K562 (cell line): ENCODE measurements around the gene UNC5C. TPM values are rescaled to one million over a fixed set of nuclear protein-coding genes. Genes with fewer than 3 reads are reported as not detected.

ENCODE experiments used
- ARNT ChIP-seq, 2 experiments: fragments of 450-650 bp; IDR thresholded peaks; 2 replicates each; pipeline ENCODE4 v1.6.1; 2016; ENCODE audit warnings: mild to moderate bottlenecking in 1 of 2
- BDP1 ChIP-seq: IDR thresholded peaks from 3 replicates; pipeline ENCODE4 v1.6.1; 2011; ENCODE audit not compliant: insufficient read length, insufficient read depth
- CTBP1 ChIP-seq: fragments of 450-650 bp; IDR thresholded peaks from 2 replicates; pipeline ENCODE4 v1.6.1; 2016; ENCODE audit warnings: borderline replicate concordance
- CTCFL ChIP-seq: IDR thresholded peaks from 2 replicates; pipeline ENCODE4 v1.6.1; 2011; ENCODE audit warnings: borderline replicate concordance, low read depth, mild to moderate bottlenecking, moderate library complexity, low read length; ENCODE audit not compliant: insufficient read depth, poor library complexity, severe bottlenecking
- EP400 ChIP-seq: fragments of 450-650 bp; IDR thresholded peaks from 2 replicates; pipeline ENCODE4 v1.6.1; 2017; ENCODE audit warnings: antibody characterized with exemption, mild to moderate bottlenecking, moderate library complexity
- HDAC2 ChIP-seq: fragments of 450-650 bp; IDR thresholded peaks from 2 replicates; pipeline ENCODE4 v1.6.1; 2016; ENCODE audit warnings: mild to moderate bottlenecking
- HIVEP1 ChIP-seq: fragments of 250-450 bp; sonication (Bioruptor Pico); IDR thresholded peaks from 2 replicates; pipeline ENCODE4 v1.4.0; 2020; ENCODE audit warnings: mild to moderate bottlenecking
- IFI16 ChIP-seq: fragments of 250-450 bp; sonication (Bioruptor Pico); IDR thresholded peaks from 2 replicates; pipeline ENCODE4 v2.1.2; 2022; ENCODE audit warnings: mild to moderate bottlenecking, inconsistent platforms
- L3MBTL2 ChIP-seq: fragments of 450-650 bp; IDR thresholded peaks from 2 replicates; pipeline ENCODE4 v1.6.1; 2016; ENCODE audit warnings: mild to moderate bottlenecking, moderate library complexity
- MBD2 ChIP-seq: sonication (generic); IDR thresholded peaks from 2 replicates; pipeline ENCODE4 v1.6.1; 2016; ENCODE audit warnings: low read depth, borderline replicate concordance
- PKNOX1 ChIP-seq: fragments of 450-650 bp; IDR thresholded peaks from 2 replicates; pipeline ENCODE4 v1.6.1; 2016
- SMAD3 ChIP-seq: fragments of 450-650 bp; formaldehyde crosslinking; conservative IDR thresholded peaks from 2 replicates; pipeline ENCODE4 v1.4.0; 2020; ENCODE audit warnings: mild to moderate bottlenecking
- ZNF140 ChIP-seq: fragments of 250-450 bp; sonication (Bioruptor Pico); IDR thresholded peaks from 2 replicates; pipeline ENCODE4 v1.8.0; 2021; ENCODE audit warnings: moderate library complexity, mild to moderate bottlenecking, inconsistent platforms
- ZNF592 ChIP-seq: fragments of 450-650 bp; IDR thresholded peaks from 2 replicates; pipeline ENCODE4 v1.6.1; 2017; ENCODE audit warnings: antibody characterized with exemption, mild to moderate bottlenecking
- polyA plus RNA-seq, 8 experiments: library from polyadenylated mRNA; depleted of rRNA in 4 of 8; stranded (reverse) in 5 of 8; unstranded in 3 of 8; fragments of >200 nt; fragmentation: Nextera tagmentation in 2 of 8; fragmentation: Illumina TruSeq in 1 of 8; extraction: Ambion mirVana in 2 of 8; extraction: Trizol in 1 of 8; gene quantifications; 2 replicates each; pipeline versions ENCODE4 v1.2.1 to v1.2.3, GENCODE V29; 2011 to 2014; ENCODE audit warnings: inconsistent platforms in 1 of 8, missing spikeins in 1 of 8
- total RNA-seq, 7 experiments: library from RNA; depleted of rRNA in 6 of 7; stranded (reverse); fragments of >200 nt in 6 of 7; fragmentation: Illumina TruSeq in 2 of 7; extraction: Trizol in 2 of 7; gene quantifications; 2 replicates each; pipeline versions ENCODE4 v1.2.1 to v1.2.3, GENCODE V29; 2011 to 2021; ENCODE audit warnings: low replicate concordance in 1 of 7

The UNC5C gene
- total and polyA plus RNA-seq, 9 of the 15 experiments (the other 6 are each of a cell fraction or from before 2014, with no cell fraction given): under 0.01 to 0.10 (median 0.03) TPM; not detected in 1

- TF ChIP-seq ZNF140 (CRISPR knock-in tag): no peak
- no peak for TF ChIP-seq L3MBTL2
- no peak for TF ChIP-seq ARNT (IDR thresholded peaks at IDR 0.05)
- no peak for TF ChIP-seq PKNOX1
- TF ChIP-seq MBD2: no peak
- TF ChIP-seq CTCFL: no peak
- no peak for TF ChIP-seq ZNF592
- no peak for TF ChIP-seq EP400
- no peak for TF ChIP-seq IFI16 (CRISPR knock-in tag)
- TF ChIP-seq SMAD3 (CRISPR knock-in tag): no peak
- TF ChIP-seq CTBP1: no peak
- no peak for TF ChIP-seq HDAC2
- no peak for TF ChIP-seq HIVEP1 (CRISPR knock-in tag)
- no peak for TF ChIP-seq BDP1
- TF ChIP-seq, all 486 proteins: peak for 0
These were observed 419.7 kb downstream of the UNC5C start (continued) for GRCh38 chr4:95129031-95129430.
